Endodermal cell (in vitro differentiated cells): ENCODE data around the gene PACS1. TPM values are rescaled to one million over a fixed set of nuclear protein-coding genes. Genes with fewer than 3 reads are reported as not detected.

ENCODE experiments used
- DNase-seq: peaks from one replicate; pipeline ENCODE4 v3.0.0-alpha.2; 2017
- H3K27ac ChIP-seq: 2 replicates; pipeline ENCODE4 v1.5.1; 2013; ENCODE audit warnings: mild to moderate bottlenecking, low read depth, low read length, moderate library complexity
- H3K27me3 ChIP-seq: 2 replicates; pipeline ENCODE4 v1.6.1; 2013; ENCODE audit warnings: mild to moderate bottlenecking, low read length, moderate library complexity; ENCODE audit not compliant: insufficient read depth, control insufficient read depth, poor library complexity, severe bottlenecking
- H3K36me3 ChIP-seq: 2 replicates; pipeline ENCODE4 v1.7.0; 2013; ENCODE audit warnings: mild to moderate bottlenecking, low read length, moderate library complexity; ENCODE audit not compliant: control insufficient read depth, insufficient read depth
- H3K4me1 ChIP-seq: one replicate; pipeline ENCODE4 v1.7.0; 2013; ENCODE audit warnings: low read length; ENCODE audit not compliant: control insufficient read depth, insufficient read depth
- H3K4me3 ChIP-seq: 2 replicates; pipeline ENCODE4 v1.5.1; 2013; ENCODE audit warnings: mild to moderate bottlenecking, low read length, moderate library complexity
- H3K9ac ChIP-seq: 2 replicates; pipeline ENCODE4 v1.6.1; 2013; ENCODE audit warnings: mild to moderate bottlenecking, low read length, moderate library complexity; ENCODE audit not compliant: poor library complexity, severe bottlenecking; ENCODE audit errors: extremely low read depth
- H3K9me3 ChIP-seq: 2 replicates; pipeline ENCODE4 v1.6.1; 2013; ENCODE audit warnings: mild to moderate bottlenecking, low read length, moderate library complexity; ENCODE audit not compliant: control insufficient read depth
- H3K27ac Mint-ChIP-seq: 2 replicates; pipeline ENCODE4 v1.8.0; 2020; ENCODE audit warnings: mixed read lengths
- H3K27me3 Mint-ChIP-seq: 2 replicates; pipeline ENCODE4 v1.8.0; 2021; ENCODE audit warnings: mild to moderate bottlenecking, mixed read lengths; ENCODE audit not compliant: insufficient read depth
- H3K36me3 Mint-ChIP-seq: 2 replicates; pipeline ENCODE4 v1.8.0; 2020; ENCODE audit warnings: low read depth, mixed read lengths
- H3K4me1 Mint-ChIP-seq: 2 replicates; pipeline ENCODE4 v1.8.0; 2020; ENCODE audit warnings: mixed read lengths
- H3K4me3 Mint-ChIP-seq: 2 replicates; pipeline ENCODE4 v1.8.0; 2020; ENCODE audit warnings: mild to moderate bottlenecking, moderate library complexity, mixed read lengths
- H3K9me3 Mint-ChIP-seq: 2 replicates; pipeline ENCODE4 v1.8.0; 2020; ENCODE audit warnings: mild to moderate bottlenecking, mixed read lengths
- WGBS, 2 experiments: methylation state at CpG; one replicate each; pipeline versions ENCODE4 v1.1.5 to v1.1.7; 2013; ENCODE audit warnings: missing lambda C conversion rate in 2 of 2, mixed read lengths in 1 of 2; ENCODE audit not compliant: insufficient coverage in 1 of 2, insufficient read length in 1 of 2; 5-methylcytosine and 5-hydroxymethylcytosine counted together
- total RNA-seq, 2 donors: library from RNA; stranded (reverse); fragmentation: NEBNext Ultra II Directional in 1 of 2; extraction: Animal tissue kit (Norgen Biotek cat#: 25700) in 1 of 2; gene quantifications; 2 replicates in 1 of 2; 3 replicates in 1 of 2; pipeline ENCODE4 v1.2.1, GENCODE V29; 2021
- TF ChIP-seq, protein P1 (sequence below): fragments of 200-600 bp; sonication (generic); conservative IDR thresholded peaks from 2 replicates; pipeline ENCODE4 v1.5.0; 2021; ENCODE audit warnings: antibody characterized with exemption, mild to moderate bottlenecking

PACS1 gene
- total RNA-seq, 2 donors from 2014 or later: 67.0 to 67.1 TPM

DNA sequence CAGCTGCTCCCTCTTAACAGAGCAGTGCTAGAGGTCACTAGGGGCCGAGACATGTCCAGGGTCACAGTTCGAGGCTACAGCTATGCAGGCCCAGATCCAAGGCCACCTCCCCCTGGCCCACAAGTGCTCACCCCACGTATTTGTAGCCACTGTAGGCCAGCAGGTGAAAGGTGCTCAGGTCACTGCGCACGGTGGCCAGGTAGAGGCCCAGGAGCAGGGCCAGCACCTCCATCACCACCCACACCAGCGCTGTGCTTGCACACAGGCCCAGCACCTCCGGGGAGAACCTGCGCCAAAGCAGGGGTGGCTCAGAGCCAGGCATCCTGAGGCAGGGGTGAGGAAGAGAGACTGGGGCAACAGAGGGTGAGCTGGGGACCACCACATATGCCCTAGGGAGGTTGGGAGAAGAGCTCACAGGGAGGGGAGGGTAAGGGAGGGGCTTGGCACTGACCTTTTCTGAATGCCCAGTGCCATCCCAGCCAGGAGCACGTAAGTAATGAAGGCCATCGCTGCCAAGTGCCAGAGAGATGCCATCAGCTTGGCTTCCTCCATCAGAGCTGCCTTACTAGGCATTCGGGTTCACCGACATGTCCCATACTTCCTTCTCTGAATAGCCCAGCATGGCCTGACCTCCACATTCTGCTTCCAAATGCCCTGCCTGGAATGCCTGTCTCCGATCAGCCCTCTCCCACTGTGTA is 215.3 kb downstream of the PACS1 start:
- TF ChIP-seq, protein P1, sequence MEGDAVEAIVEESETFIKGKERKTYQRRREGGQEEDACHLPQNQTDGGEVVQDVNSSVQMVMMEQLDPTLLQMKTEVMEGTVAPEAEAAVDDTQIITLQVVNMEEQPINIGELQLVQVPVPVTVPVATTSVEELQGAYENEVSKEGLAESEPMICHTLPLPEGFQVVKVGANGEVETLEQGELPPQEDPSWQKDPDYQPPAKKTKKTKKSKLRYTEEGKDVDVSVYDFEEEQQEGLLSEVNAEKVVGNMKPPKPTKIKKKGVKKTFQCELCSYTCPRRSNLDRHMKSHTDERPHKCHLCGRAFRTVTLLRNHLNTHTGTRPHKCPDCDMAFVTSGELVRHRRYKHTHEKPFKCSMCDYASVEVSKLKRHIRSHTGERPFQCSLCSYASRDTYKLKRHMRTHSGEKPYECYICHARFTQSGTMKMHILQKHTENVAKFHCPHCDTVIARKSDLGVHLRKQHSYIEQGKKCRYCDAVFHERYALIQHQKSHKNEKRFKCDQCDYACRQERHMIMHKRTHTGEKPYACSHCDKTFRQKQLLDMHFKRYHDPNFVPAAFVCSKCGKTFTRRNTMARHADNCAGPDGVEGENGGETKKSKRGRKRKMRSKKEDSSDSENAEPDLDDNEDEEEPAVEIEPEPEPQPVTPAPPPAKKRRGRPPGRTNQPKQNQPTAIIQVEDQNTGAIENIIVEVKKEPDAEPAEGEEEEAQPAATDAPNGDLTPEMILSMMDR: no peak
- Mint-ChIP-seq H3K4me1 (peaks cover 6% of the 10 kb centered on the region), H3K36me3 (peaks cover 6% of the 10 kb centered on the region), H3K27me3 (peaks cover 23% of the 10 kb centered on the region), H3K4me3 (no peak overlapping the region), H3K27ac (no peak overlapping the region), H3K9me3 (no peaks in the 10 kb centered on the region)
- H3K27me3 ChIP-seq: peaks cover 6% of the 10 kb centered on the region
- H3K9me3 ChIP-seq: no peaks in the 10 kb centered on the region
- H3K27ac ChIP-seq: no peak overlapping the region
- H3K36me3 ChIP-seq: peaks cover 26% of the 10 kb centered on the region
- no peak overlapping the region for H3K9ac ChIP-seq
- peak; percentile 35 for DNase-seq
- no peak overlapping the region for H3K4me3 ChIP-seq
- H3K4me1 ChIP-seq: peaks cover 3% of the 10 kb centered on the region
- 92 to 95% methylated on average over 7 to 13 of the region's 13 CpGs for WGBS, 2 experiments

DNA sequence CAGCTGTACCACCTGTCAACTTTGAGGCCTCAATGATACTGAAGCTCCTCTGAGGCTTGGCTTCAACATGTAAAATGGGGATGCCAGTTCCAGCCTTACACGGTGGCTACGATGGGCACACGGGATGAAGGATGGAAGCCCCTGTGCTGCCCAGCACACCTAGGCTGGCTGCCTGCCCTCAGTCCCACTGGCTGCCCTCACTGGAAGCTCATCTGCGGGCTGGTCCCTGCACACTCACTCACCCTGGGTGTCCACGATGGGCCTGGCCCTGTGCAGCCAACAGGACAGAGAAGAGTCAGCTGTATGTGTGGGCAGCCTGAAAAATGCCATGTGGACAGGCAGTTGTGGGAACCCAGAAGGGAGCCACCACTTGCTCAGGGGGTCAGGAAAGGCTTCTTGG is 216.6 kb downstream of the PACS1 start:
- Histone ChIP-seq H3K27ac (no peak overlapping the region), H3K27me3 (peaks cover 19% of the 10 kb centered on the region), H3K9ac (no peak overlapping the region), H3K36me3 (peaks cover 26% of the 10 kb centered on the region), H3K4me1 (peaks cover 3% of the 10 kb centered on the region), H3K9me3 (no peaks in the 10 kb centered on the region), H3K4me3 (no peak overlapping the region)
- H3K27me3 Mint-ChIP-seq: peaks cover 23% of the 10 kb centered on the region
- H3K4me3 Mint-ChIP-seq: no peak overlapping the region
- peaks cover 6% of the 10 kb centered on the region for H3K4me1 Mint-ChIP-seq
- TF ChIP-seq, protein P1: no peak
- peaks cover 6% of the 10 kb centered on the region for H3K36me3 Mint-ChIP-seq
- no peaks in the 10 kb centered on the region for H3K9me3 Mint-ChIP-seq
- H3K27ac Mint-ChIP-seq: no peak overlapping the region
- no peak for DNase-seq
- 93 to 100% methylated on average over 3 to 5 of the region's 5 CpGs for WGBS, 2 experiments

DNA sequence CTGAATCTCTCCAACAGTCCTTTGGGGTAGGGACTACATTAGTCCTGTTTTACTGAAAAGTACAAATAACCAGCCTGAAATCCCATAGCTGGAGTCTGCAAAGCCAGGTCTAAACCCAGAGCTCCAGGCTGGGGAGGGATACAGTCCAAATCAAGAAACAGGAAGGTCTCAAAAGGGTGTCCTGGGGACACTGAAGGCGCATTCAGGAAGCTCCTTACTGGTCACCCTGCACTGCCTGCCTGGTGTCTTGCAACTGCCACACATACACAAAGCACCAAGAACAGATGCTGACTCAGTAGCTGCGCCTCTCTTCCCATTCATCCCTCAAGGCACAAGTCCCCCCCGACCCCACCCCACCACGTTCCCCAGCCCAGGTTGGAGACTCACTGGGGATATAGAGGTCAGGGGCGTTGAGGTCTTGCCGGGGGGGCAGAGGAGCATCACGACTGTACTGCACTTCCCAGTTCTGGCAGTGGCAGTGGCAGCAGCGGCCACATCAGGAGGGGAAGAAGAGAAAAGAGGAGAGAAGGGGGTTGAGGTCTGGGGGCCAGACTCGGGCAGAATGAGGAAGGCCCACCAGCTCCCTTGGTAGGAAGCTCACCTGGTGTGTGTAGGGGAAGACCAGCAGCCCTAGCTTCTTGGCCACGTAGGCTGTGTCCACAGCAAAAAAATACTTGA is 217.3 kb downstream of the PACS1 start:
- Mint-ChIP-seq H3K27ac (no peak overlapping the region), H3K9me3 (no peaks in the 10 kb centered on the region), H3K27me3 (peaks cover 25% of the 10 kb centered on the region), H3K4me3 (peak overlapping the region; percentile 75), H3K36me3 (peaks cover 6% of the 10 kb centered on the region), H3K4me1 (peaks cover 6% of the 10 kb centered on the region)
- Histone ChIP-seq H3K4me3 (peak overlapping the region; percentile 97), H3K36me3 (peaks cover 26% of the 10 kb centered on the region), H3K9me3 (no peaks in the 10 kb centered on the region), H3K4me1 (peaks cover 3% of the 10 kb centered on the region), H3K27ac (no peak overlapping the region), H3K27me3 (peaks cover 26% of the 10 kb centered on the region), H3K9ac (no peak overlapping the region)
- TF ChIP-seq, protein P1: no peak
- DNase-seq: no peak
- 89 to 100% methylated on average over 4 to 10 of the region's 10 CpGs for WGBS, 2 experiments
